ENCODE measurements around the gene CLDN22.

CLDN22 gene

DNA sequence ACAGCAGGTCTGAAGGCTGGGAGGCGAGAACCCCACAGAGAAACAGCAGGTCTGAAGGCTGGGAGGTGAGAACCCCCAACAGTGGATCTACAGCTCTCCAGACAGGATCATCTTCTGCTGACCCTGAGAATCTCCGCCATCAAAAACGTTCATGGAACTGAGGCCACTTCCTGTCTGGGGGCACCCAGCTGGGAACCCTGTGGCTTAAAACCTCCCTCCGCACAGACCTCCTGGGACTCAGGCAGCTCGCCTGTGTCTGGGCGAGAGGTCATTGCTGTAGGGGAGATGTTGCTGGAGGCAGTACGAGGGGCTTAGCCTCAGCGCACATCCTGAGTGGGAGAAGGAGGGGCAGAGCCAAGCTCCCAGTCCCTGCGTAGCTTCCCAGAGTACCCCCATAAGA is 17.3 kb upstream of the CLDN22 start:
- TF ChIP-seq, protein P1, sequence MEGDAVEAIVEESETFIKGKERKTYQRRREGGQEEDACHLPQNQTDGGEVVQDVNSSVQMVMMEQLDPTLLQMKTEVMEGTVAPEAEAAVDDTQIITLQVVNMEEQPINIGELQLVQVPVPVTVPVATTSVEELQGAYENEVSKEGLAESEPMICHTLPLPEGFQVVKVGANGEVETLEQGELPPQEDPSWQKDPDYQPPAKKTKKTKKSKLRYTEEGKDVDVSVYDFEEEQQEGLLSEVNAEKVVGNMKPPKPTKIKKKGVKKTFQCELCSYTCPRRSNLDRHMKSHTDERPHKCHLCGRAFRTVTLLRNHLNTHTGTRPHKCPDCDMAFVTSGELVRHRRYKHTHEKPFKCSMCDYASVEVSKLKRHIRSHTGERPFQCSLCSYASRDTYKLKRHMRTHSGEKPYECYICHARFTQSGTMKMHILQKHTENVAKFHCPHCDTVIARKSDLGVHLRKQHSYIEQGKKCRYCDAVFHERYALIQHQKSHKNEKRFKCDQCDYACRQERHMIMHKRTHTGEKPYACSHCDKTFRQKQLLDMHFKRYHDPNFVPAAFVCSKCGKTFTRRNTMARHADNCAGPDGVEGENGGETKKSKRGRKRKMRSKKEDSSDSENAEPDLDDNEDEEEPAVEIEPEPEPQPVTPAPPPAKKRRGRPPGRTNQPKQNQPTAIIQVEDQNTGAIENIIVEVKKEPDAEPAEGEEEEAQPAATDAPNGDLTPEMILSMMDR (IDR thresholded peaks at IDR 0.05; ENCODE audit: insufficient read depth, low read length, poor library complexity, severe bottlenecking), result no peak
- no peaks in the 10 kb centered on the region for H3K27me3 ChIP-seq (replicated peaks; ENCODE audit: control insufficient read depth, insufficient read depth, low read length)
- H3K4me3 ChIP-seq (replicated peaks; ENCODE audit: low read depth, low read length), result no peak overlapping the region
- DNase-seq (ENCODE audit: extremely low read depth, insufficient read length), result no peak
- H3K36me3 ChIP-seq (ENCODE audit: control insufficient read depth, insufficient read depth, low read length), result no peaks in the 10 kb centered on the region

DNA sequence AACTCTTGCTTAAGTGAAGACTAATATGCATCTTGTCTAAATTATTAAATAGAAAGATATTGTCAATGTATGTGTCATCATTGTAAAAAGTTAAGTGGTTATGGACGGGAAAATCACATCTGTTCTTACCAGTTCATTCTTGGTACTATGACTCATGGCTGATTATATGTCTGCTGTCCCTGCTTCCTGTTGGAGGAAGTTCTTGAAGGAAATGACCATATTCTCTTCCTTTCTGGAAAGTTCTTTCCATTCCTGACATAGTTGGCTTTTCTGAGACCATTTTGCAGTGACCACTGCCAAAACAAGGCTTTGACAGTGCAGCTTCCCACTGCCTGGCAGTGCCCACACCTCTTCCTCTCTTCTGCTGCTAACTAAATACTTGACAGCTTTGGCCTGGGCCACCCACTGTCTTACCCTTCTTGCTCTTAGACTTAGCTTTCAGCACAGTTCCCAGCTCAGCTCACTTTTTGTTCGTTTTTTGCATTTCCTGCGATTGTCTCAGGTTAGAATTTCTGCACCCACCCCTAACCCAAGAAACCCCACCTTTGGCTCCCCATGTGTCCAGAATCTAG is 15.4 kb upstream of the CLDN22 start:
- Histone ChIP-seq H3K27me3 (replicated peaks; ENCODE audit: control insufficient read depth, insufficient read depth, low read length) (no peaks in the 10 kb centered on the region; the same call in 1 of the 2 replicates), H3K36me3 (ENCODE audit: control insufficient read depth, insufficient read depth, low read length) (no peaks in the 10 kb centered on the region), H3K4me3 (replicated peaks; ENCODE audit: low read depth, low read length) (no peak overlapping the region)
- TF ChIP-seq, protein P1 (IDR thresholded peaks at IDR 0.05; ENCODE audit: insufficient read depth, low read length, poor library complexity, severe bottlenecking), result no peak
- DNase-seq (ENCODE audit: extremely low read depth, insufficient read length), result no peak

DNA sequence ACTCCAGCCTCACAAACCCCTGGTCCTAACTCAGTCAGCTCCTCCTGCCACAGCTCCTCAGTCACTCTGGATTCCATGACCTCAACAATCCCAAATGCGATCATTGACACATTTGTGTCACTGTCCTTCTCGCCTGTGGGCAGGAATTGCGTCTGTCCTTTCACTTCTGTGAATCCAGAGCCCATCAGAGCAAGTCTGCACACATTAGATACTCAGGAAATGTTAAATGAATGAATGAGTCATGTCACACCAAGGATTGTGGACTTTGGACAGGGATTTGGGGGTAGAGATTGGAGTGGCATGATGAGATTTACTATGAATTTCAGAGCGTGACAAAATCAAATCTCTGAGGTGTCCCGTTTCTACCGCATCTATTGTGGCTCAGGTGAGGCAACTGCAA is 13.9 kb upstream of the CLDN22 start:
- TF ChIP-seq, protein P1 (IDR thresholded peaks at IDR 0.05; ENCODE audit: insufficient read depth, low read length, poor library complexity, severe bottlenecking), result no peak
- no peaks in the 10 kb centered on the region for H3K36me3 ChIP-seq (ENCODE audit: control insufficient read depth, insufficient read depth, low read length)
- DNase-seq (ENCODE audit: extremely low read depth, insufficient read length), result no peak
- H3K27me3 ChIP-seq (replicated peaks; ENCODE audit: control insufficient read depth, insufficient read depth, low read length), result no peaks in the 10 kb centered on the region; the same call in 1 of the 2 replicates
- no peak overlapping the region for H3K4me3 ChIP-seq (replicated peaks; ENCODE audit: low read depth, low read length)

GRCh38 chr4:183333202-183333601 is 13.1 kb upstream of the CLDN22 start:
- H3K27me3 ChIP-seq (replicated peaks; ENCODE audit: control insufficient read depth, insufficient read depth, low read length), result no peaks in the 10 kb centered on the region; the same call in none of the 2 replicates
- H3K36me3 ChIP-seq (ENCODE audit: control insufficient read depth, insufficient read depth, low read length), result no peaks in the 10 kb centered on the region
- no peak for DNase-seq (ENCODE audit: extremely low read depth, insufficient read length)
- no peak overlapping the region for H3K4me3 ChIP-seq (replicated peaks; ENCODE audit: low read depth, low read length)
- TF ChIP-seq, protein P1 (IDR thresholded peaks at IDR 0.05; ENCODE audit: insufficient read depth, low read length, poor library complexity, severe bottlenecking), result no peak

GRCh38 chr4:183332447-183332846 is 12.4 kb upstream of the CLDN22 start:
- H3K27me3 ChIP-seq (replicated peaks; ENCODE audit: control insufficient read depth, insufficient read depth, low read length), result no peaks in the 10 kb centered on the region; the same call in none of the 2 replicates
- no peak for DNase-seq (ENCODE audit: extremely low read depth, insufficient read length)
- H3K36me3 ChIP-seq (ENCODE audit: control insufficient read depth, insufficient read depth, low read length), result no peaks in the 10 kb centered on the region
- no peak overlapping the region for H3K4me3 ChIP-seq (replicated peaks; ENCODE audit: low read depth, low read length)
- TF ChIP-seq, protein P1 (IDR thresholded peaks at IDR 0.05; ENCODE audit: insufficient read depth, low read length, poor library complexity, severe bottlenecking), result no peak

GRCh38 chr4:183330841-183331240 is 10.8 kb upstream of the CLDN22 start:
- H3K4me3 ChIP-seq (replicated peaks; ENCODE audit: low read depth, low read length), result no peak overlapping the region
- TF ChIP-seq, protein P1 (IDR thresholded peaks at IDR 0.05; ENCODE audit: insufficient read depth, low read length, poor library complexity, severe bottlenecking), result no peak
- DNase-seq (ENCODE audit: extremely low read depth, insufficient read length), result no peak
- no peaks in the 10 kb centered on the region; the same call in none of the 2 replicates for H3K27me3 ChIP-seq (replicated peaks; ENCODE audit: control insufficient read depth, insufficient read depth, low read length)
- no peaks in the 10 kb centered on the region for H3K36me3 ChIP-seq (ENCODE audit: control insufficient read depth, insufficient read depth, low read length)

Measured in GM06990 (cell line).